ENCODE measurements around the gene ADTRP. TPM values are rescaled to one million over a fixed set of nuclear protein-coding genes. Genes with fewer than 3 reads are reported as not detected.

ADTRP gene
- total and polyA plus RNA-seq, 10 of the 15 experiments (the other 5 are each of a cell fraction or from before 2014, with no cell fraction given), result 0.10 to 2.6 (median 2.1) TPM

DNA sequence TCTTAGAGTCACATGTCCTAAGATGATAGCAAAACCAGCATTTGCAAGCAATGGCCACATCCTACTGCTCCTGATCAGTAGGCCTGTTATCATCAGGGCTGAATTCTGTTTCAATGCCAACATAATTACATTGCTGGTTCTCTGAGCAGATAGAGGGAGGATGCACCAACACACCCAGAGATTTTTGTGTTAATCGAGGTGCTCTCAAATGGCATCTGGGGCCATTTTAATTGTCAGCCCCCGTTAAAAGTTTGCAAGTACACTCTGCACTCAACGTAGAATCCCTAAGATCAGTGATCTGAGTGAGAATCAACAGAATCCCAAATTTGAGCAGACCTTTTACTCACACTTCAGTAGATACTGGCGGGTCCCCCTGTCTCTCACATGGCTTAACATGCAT, 24.8 kb downstream of the ADTRP start (continued):
- TF ChIP-seq, protein P1, sequence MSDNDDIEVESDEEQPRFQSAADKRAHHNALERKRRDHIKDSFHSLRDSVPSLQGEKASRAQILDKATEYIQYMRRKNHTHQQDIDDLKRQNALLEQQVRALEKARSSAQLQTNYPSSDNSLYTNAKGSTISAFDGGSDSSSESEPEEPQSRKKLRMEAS (IDR thresholded peaks at IDR 0.05; ENCODE audit: low read depth, low read length), result no peak

GRCh38 chr6:11752360-11752759, 26.2 kb downstream of the ADTRP start:
- H4K20me1 ChIP-seq (ENCODE audit: control insufficient read depth, insufficient read depth), result no peaks in the 10 kb centered on the region
- ATAC-seq (no peak), DNase-seq (ENCODE audit: low read depth, low spot score) (no peak), FAIRE-seq (no peak)
- H2AFZ ChIP-seq (ENCODE audit: control insufficient read depth, low read depth, low read length), result no peak overlapping the region
- RAD21 ChIA-PET (ENCODE audit: unreplicated experiment), result no interaction called here
- H3K27me3 ChIP-seq (replicated peaks in 1 of 2; ENCODE audit: control insufficient read depth in 2 of 2, insufficient read depth in 2 of 2, low read length in 1 of 2), result no peaks in the 10 kb centered on the region
- no peaks in the 10 kb centered on the region for H3K36me3 ChIP-seq (ENCODE audit: control insufficient read depth in 2 of 2, insufficient read depth in 2 of 2, low read length in 1 of 2)
- no peak overlapping the region for H3K4me3 ChIP-seq
- TF ChIP-seq CHD4 (IDR thresholded peaks at IDR 0.05) (no peak), LARP7 (IDR thresholded peaks at IDR 0.05) (no peak), CREM (IDR thresholded peaks at IDR 0.05; ENCODE audit: low read depth) (no peak), ZNF207 (IDR thresholded peaks at IDR 0.05; ENCODE audit: borderline replicate concordance) (no peak), SUZ12 (IDR thresholded peaks at IDR 0.05; ENCODE audit: unreplicated experiment) (no peak)
- TF ChIP-seq, protein P2, sequence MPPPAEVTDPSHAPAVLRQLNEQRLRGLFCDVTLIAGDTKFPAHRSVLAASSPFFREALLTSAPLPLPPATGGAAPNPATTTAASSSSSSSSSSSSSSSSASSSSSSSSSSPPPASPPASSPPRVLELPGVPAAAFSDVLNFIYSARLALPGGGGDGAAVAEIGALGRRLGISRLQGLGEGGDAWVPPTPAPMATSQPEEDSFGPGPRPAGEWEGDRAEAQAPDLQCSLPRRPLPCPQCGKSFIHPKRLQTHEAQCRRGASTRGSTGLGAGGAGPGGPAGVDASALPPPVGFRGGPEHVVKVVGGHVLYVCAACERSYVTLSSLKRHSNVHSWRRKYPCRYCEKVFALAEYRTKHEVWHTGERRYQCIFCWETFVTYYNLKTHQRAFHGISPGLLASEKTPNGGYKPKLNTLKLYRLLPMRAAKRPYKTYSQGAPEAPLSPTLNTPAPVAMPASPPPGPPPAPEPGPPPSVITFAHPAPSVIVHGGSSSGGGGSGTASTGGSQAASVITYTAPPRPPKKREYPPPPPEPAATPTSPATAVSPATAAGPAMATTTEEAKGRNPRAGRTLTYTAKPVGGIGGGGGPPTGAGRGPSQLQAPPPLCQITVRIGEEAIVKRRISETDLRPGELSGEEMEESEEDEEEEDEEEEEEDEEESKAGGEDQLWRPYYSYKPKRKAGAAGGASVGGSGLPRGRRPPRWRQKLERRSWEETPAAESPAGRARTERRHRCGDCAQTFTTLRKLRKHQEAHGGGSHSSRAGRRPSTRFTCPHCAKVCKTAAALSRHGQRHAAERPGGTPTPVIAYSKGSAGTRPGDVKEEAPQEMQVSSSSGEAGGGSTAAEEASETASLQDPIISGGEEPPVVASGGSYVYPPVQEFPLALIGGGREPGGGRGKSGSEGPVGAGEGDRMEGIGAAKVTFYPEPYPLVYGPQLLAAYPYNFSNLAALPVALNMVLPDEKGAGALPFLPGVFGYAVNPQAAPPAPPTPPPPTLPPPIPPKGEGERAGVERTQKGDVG (CRISPR knock-in tag; IDR thresholded peaks at IDR 0.05), result no peak
- TF ChIP-seq, protein P3, sequence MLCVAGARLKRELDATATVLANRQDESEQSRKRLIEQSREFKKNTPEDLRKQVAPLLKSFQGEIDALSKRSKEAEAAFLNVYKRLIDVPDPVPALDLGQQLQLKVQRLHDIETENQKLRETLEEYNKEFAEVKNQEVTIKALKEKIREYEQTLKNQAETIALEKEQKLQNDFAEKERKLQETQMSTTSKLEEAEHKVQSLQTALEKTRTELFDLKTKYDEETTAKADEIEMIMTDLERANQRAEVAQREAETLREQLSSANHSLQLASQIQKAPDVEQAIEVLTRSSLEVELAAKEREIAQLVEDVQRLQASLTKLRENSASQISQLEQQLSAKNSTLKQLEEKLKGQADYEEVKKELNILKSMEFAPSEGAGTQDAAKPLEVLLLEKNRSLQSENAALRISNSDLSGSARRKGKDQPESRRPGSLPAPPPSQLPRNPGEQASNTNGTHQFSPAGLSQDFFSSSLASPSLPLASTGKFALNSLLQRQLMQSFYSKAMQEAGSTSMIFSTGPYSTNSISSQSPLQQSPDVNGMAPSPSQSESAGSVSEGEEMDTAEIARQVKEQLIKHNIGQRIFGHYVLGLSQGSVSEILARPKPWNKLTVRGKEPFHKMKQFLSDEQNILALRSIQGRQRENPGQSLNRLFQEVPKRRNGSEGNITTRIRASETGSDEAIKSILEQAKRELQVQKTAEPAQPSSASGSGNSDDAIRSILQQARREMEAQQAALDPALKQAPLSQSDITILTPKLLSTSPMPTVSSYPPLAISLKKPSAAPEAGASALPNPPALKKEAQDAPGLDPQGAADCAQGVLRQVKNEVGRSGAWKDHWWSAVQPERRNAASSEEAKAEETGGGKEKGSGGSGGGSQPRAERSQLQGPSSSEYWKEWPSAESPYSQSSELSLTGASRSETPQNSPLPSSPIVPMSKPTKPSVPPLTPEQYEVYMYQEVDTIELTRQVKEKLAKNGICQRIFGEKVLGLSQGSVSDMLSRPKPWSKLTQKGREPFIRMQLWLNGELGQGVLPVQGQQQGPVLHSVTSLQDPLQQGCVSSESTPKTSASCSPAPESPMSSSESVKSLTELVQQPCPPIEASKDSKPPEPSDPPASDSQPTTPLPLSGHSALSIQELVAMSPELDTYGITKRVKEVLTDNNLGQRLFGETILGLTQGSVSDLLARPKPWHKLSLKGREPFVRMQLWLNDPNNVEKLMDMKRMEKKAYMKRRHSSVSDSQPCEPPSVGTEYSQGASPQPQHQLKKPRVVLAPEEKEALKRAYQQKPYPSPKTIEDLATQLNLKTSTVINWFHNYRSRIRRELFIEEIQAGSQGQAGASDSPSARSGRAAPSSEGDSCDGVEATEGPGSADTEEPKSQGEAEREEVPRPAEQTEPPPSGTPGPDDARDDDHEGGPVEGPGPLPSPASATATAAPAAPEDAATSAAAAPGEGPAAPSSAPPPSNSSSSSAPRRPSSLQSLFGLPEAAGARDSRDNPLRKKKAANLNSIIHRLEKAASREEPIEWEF (IDR thresholded peaks at IDR 0.05; ENCODE audit: insufficient replicate concordance, low read depth, low read length), result no peak
- no peaks in the 10 kb centered on the region for H3K4me1 ChIP-seq (ENCODE audit: control insufficient read depth, insufficient read depth, low read length)
- intact Hi-C loops (cut with micrococcal nuclease; ENCODE audit: unreplicated experiment) (no loop called here), in situ Hi-C loops (cut with MboI) (no loop called here)
- H3K27ac ChIP-seq (ENCODE audit: control insufficient read depth, insufficient read depth), result no peak overlapping the region
- SMC1A ChIA-PET (ENCODE audit: uncharacterized antibody, unreplicated experiment), result interaction anchor here (0.9 to 2.0 kb wide), 6 partner anchors 8 to 34 kb away, joined by 3 to 8 read pairs (median 4); no protein-coding TSS in a partner anchor
- no peak overlapping the region for H3K4me2 ChIP-seq (ENCODE audit: control insufficient read depth, insufficient read depth)
- POLR2A ChIA-PET, result no interaction called here
- H3K9me3 ChIP-seq (replicated peaks; ENCODE audit: control insufficient read depth, insufficient read depth, low read length), result no peaks in the 10 kb centered on the region; the same call in 2 of the 3 replicates
- BruUV-seq (replicated peaks), result no TSS peak
- WGBS (ENCODE audit: insufficient coverage, insufficient replicate concordance, low lambda C conversion rate, missing lambda C conversion rate), result 100% methylated on average over 1 of the region's 1 CpG
- H3K9ac ChIP-seq (ENCODE audit: control insufficient read depth, insufficient read depth, low read length), result no peak overlapping the region
- H3K79me2 ChIP-seq (ENCODE audit: control insufficient read depth, insufficient read depth, low read length), result no peaks in the 10 kb centered on the region
- CTCF ChIA-PET, result interaction anchor here (0.9 to 1.0 kb wide), 2 partner anchors 24 to 31 kb away, joined by 3 read pairs; no protein-coding TSS in a partner anchor
